ENCODE data around the gene IMP4.

- TF ChIP-seq USF1 (IDR thresholded peaks at IDR 0.05; ENCODE audit: borderline replicate concordance, low read depth) (no peak), REST (IDR thresholded peaks at IDR 0.05; ENCODE audit: low read depth, low read length) (no peak), CTCF (IDR thresholded peaks at IDR 0.05) (peak; percentile 24; the same call in 1 of the 2 replicates), EZH2phosphoT487 (IDR thresholded peaks at IDR 0.05; ENCODE audit: borderline replicate concordance, low read depth) (no peak)
Observed at GRCh38 chr2:130391872-130392670, 49.4 kb downstream of the IMP4 start.

All from SK-N-SH (cell line).